IPS-NIHi11 (cell line): Measurements from ENCODE around the gene TAF4.
A peak's percentile ranks its signal among the peaks of the same experiment; 100 is the strongest.
"Not testable (repeated sequence)": the region's sequence is repeated elsewhere in the genome, so short reads cannot be mapped to it uniquely, and the experiment has no call there.

Source experiments
- DNase-seq: peaks from one replicate; pipeline ENCODE4 v3.0.0; 2012; ENCODE audit warnings: mixed read lengths, low spot score

TAF4 gene

GRCh38 chr20:61979701-61980635 is 85.7 kb downstream of the TAF4 start:
- no peak for DNase-seq

GRCh38 chr20:61979090-61979489 is 86.6 kb downstream of the TAF4 start:
- no peak for DNase-seq

DNA sequence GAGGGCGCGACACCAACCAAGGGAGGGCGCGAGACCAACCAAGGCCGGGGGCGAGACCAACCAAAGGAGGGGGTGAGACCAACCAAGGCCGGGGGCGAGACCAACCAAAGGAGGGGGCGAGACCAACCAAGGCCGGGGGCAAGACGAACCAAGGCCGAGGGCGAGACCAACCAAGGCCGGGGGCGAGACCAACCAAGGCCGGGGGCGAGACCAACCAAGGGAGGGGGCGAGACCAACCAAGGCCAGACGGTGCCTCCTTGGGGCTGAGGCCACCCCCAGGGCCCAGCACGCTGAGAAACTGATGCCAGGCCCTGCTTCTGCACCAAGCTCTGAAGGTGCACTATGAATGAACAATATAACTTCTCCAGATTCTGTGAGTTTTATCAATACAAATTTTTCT is 87.2 kb downstream of the TAF4 start:
- DNase-seq: no peak

DNA sequence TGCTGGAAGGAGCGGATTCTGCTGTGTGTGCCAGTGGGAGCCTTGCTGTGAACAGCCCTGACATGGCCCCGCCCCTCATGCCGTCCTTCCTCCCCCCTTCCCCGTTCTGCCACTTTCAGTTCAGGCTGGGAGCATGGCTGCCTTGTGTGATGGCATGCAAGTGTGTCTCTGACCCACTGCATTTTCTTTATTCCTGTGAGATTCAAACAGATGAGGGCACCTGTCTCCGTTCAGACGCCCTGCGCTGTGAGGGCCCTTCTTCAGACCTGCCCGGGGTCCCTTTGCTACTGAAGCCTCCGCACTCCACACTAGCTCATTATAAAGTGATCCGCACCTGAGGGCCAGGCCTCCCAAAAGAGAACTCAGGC is 88.3 kb downstream of the TAF4 start:
- no peak for DNase-seq

DNA sequence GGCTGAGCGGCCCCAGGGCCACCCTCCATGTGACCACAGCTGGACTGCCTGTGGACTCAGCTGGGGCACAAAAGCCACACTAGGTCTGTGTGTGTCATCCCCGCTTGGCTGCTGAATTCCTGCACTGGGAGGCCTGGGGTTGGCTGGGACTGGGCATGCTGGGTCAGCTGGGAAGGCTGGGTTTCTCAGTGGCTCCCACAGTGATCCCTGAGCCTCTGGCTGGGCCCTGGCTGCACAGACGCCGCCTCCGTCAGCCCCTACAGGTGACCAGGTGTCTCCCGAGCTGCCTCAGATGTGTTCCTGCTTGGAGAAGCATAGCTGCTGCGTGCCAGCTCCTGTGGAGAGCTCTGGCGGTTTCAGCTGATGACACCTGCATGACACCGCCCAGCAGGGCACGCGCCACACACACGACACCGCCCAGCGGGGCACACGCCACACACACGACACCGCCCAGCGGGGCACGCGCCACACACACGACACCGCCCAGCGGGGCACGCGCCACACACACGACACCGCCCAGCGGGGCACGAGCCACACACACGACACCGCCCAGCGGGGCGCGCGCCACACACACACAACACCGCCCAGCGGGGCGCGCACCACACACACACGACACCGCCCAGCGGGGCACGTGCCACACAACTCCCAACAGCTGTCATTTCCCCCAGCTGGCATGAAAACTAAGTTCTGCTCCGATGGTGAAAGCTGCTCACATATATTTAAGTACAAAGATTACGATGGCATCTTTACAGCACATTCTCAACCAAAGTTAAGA is 88.8 kb downstream of the TAF4 start:
- no peak for DNase-seq

DNA sequence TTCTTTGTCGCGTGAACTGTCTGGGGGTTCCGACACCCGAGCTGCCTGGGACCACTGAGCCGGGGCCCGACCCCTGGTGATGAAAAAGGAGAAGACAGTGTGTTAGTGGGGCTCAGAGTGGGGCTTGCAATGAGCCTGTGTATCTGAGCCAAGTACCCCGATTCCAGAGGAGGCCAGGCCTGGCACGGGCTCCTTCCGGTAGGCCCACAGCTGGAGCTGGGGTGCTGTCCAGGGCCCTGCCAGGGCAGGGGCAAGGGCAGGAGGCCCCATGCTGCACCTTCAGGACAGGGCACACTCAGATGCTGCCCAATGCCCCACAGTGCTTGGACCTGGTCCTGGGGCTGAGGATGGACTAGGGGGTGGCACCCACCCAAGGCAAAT is 89.4 kb downstream of the TAF4 start:
- DNase-seq: no peak

GRCh38 chr20:61975407-61976129 is 90.1 kb downstream of the TAF4 start:
- DNase-seq: no peak

GRCh38 chr20:61974357-61974665 is 91.4 kb downstream of the TAF4 start:
- no peak for DNase-seq

GRCh38 chr20:61973515-61974356 is 91.9 kb downstream of the TAF4 start:
- no peak for DNase-seq

DNA sequence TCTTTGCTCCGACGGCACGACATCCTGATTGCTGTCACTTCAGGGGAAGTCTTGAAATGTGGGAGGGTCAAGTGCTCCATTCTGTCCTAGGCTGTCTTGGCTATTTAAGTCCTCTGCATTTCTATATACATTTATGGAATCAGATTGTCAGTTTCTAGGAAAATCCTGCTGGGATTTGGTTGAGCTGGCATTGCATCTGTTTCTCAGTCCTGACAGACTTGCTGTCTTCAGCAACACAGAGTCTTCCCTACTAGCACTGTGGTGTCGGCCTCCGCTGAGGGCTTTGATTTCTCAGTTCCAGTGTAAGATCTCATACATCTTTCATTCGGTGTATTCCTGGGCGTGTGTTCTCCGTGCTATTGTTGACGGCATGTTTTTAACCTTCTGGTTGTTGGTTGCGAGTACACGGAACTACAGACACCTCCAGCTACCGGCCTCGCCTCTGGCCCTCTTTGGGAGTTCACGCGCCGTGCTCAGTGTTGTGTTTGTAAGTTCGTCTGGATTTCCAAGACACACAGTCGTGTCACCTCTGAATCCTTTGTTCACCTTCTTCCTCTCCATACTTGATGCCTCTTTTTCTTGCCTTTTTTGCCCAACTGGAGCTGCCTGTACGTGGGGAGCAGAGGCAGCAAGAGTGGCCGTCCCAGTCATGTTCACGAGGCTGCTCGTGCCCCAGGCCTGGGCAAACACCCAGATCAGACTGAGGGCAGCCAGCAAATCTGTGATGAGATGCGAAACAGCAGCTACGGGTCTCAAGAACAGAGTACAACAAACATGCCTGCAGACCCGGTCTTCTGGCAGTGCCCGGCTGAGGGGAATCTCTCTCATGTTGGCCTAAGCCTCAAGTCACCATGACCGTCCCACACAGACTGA is 92.8 kb downstream of the TAF4 start:
- DNase-seq: no peak

DNA sequence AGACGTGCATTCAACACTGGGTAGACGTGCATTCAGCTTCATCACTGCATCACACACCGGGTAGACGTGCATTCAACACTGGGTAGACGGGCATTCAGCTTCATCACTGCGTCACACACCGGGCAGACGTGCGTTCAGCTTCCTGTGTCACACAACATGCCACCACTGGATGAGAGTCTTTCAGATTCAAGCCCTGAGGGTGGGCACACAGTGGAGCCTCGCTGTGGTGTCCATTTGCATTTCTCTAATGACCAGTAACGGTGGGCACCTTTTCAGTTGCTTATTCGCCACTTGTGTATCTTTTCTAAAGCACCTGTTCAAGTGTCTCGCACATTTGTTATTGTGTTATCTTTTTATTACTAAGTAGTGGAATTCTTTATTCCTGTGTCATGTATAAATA is 94.1 kb downstream of the TAF4 start:
- not testable (repeated sequence) for DNase-seq

- no peak for DNase-seq
Observed at GRCh38 chr20:61970357-61970756, 95.3 kb downstream of the TAF4 start.

DNA sequence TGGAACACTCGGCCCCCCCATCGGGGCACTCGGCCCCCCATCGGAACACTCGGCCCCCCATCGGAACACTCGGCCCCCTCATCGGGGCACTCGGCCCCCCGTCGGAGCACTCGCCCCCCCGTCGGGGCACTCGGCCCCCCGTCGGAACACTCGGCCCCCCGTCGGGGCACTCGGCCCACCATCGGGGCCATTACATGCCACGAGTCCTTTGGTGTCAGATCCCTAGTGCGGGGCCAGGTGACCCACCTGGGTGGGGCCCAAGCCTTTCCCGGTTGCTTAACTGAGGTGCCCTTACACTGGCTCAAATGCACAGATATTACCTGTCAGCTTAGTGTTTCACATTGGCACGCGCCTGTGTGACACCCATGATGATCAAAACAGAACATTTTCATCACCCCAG is 95.9 kb downstream of the TAF4 start:
- DNase-seq: no peak

GRCh38 chr20:61968932-61969331 is 96.7 kb downstream of the TAF4 start:
- DNase-seq: no peak

GRCh38 chr20:61968036-61968810 is 97.5 kb downstream of the TAF4 start:
- DNase-seq: no peak

- DNase-seq: no peak
Observed at GRCh38 chr20:61967300-61967699, 98.4 kb downstream of the TAF4 start.

- DNase-seq: no peak
Observed at GRCh38 chr20:61966492-61967244, 99.0 kb downstream of the TAF4 start.

- peak; percentile 90 for DNase-seq
Observed at GRCh38 chr20:61965606-61966491, 99.8 kb downstream of the TAF4 start.
